Measurements from ENCODE around the gene FUT3.

Gene FUT3

DNA sequence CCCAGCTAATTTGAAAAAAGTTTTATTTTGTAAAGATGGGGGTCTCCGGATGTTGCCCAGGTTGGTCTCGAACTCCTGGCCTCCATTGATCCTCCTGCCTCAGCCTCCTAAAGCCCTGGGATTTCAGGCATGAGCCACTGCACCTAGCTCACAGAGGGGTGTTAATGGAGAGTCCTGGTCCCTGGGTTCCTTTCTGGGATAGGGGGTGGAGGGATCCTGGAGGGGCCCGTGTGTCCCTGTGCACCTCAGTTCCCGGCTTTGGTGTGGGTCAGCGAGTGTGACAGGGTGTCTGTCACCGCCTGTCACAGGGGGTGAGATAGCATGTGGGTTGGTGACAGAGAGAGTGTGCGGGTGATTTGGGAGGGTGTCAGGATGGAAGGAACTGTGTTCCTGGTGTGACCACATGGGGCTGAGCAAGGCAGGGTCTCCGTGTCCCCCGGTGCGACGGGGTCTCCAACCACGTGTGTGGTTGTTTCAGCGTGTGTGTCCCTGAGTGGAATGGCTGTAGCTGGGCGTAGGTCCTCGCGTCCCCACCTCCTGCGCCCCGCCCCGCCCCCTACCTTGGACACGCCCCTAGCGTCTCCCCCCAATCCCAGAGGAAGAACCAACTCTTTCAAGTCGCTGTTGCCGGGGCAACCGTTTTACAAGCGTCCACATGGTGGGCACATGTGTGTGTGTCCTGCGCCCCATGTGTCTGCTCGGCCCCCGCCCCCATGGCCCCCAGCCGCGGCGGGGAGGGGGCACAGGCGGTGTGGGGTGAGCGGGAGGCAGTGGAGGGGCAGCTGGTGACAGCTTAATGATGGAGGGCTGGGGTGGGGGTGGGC lies 49.2 kb downstream of the FUT3 start:
- no peak for TF ChIP-seq Cebpa-rat (IDR thresholded peaks at IDR 0.05)
- no peak overlapping the region; a peak in 1 of 22 replicates for H3K27ac ChIP-seq
- H3K9ac ChIP-seq = peak overlapping the region in 1 of 11 experiments; percentile 39; a peak in 2 of 22 replicates
- H3K9me3 ChIP-seq (replicated peaks in 1 of 11) = no peaks in the 10 kb centered on the region
- H3K4me1 ChIP-seq = peaks cover 21 to 72% (median 58%) of the 10 kb centered on the region in 10 experiments; a peak in 19 of 20 replicates
- no peaks in the 10 kb centered on the region for H3K36me3 ChIP-seq
- H3K4me2 ChIP-seq = peak overlapping the region; percentile 56 to 90 (median 84)
- H3K27me3 ChIP-seq = peaks cover 21 to 54% (median 40%) of the 10 kb centered on the region in 11 experiments
- peak overlapping the region in 1 of 10 experiments; percentile 28; a peak in 1 of 20 replicates for H3K4me3 ChIP-seq
- peaks cover 0 to 5% (median 0%) of the 10 kb centered on the region in 11 experiments; a peak in 3 of 22 replicates for H4K20me1 ChIP-seq

DNA sequence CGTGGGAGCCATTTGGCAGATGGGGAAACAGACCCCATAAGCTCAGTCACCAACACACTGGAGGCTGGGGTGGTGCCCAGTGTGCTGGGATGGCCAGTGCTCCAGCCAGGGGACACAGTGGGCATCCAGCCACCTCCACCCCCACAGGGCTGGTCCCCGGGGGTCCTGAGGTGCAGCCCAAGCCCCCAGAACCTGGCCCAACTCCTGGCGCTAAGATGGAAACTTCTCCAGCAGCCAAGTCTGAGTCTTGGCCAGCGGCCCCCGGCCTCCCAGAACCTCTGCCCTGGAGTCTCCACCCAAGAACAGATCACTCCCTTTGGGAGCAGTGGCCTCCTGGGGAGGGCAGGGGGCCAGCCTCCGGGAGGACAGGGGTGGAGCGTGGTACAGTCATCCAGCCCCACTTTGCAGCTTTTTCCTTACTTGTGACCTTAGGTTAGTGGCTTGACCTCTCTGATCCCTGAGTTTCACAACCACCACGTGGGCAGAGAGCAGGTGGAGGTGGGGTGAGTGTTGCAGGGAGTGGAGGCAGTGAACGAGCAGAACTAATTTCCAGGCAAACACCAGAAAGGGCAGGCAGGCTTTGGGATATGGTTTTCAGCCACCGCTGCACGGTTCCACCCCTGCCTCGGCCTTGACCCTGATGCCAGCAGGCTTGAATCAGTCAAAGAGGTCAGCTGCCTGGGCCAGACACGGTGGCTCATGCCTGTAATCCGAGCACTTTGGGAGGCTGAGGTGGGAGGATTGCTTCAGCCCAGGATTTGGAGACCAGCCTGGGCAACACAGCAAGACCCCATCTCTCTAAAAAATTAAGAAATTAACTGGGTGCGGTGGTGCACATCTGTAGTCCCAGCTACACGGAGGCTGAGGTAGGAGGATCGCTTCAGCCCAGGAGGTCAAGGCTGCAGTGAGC lies 50.6 kb downstream of the FUT3 start:
- Histone ChIP-seq H3K27ac (no peak overlapping the region), H3K4me1 (peaks cover 21 to 66% (median 56%) of the 10 kb centered on the region in 10 experiments; a peak in 19 of 20 replicates), H3K36me3 (no peaks in the 10 kb centered on the region), H3K27me3 (peaks cover 14 to 40% (median 31%) of the 10 kb centered on the region in 11 experiments), H3K4me3 (no peak overlapping the region), H4K20me1 (peaks cover 0 to 5% (median 0%) of the 10 kb centered on the region in 11 experiments; a peak in 3 of 22 replicates), H3K9ac (peak overlapping the region in 1 of 11 experiments; percentile 63; a peak in 1 of 22 replicates), H3K4me2 (peak overlapping the region in 5 of 11 experiments; percentile 38 to 80 (median 73); a peak in 8 of 22 replicates), H3K9me3 (replicated peaks in 1 of 11) (no peaks in the 10 kb centered on the region)
- no peak for TF ChIP-seq Cebpa-rat (IDR thresholded peaks at IDR 0.05)

DNA sequence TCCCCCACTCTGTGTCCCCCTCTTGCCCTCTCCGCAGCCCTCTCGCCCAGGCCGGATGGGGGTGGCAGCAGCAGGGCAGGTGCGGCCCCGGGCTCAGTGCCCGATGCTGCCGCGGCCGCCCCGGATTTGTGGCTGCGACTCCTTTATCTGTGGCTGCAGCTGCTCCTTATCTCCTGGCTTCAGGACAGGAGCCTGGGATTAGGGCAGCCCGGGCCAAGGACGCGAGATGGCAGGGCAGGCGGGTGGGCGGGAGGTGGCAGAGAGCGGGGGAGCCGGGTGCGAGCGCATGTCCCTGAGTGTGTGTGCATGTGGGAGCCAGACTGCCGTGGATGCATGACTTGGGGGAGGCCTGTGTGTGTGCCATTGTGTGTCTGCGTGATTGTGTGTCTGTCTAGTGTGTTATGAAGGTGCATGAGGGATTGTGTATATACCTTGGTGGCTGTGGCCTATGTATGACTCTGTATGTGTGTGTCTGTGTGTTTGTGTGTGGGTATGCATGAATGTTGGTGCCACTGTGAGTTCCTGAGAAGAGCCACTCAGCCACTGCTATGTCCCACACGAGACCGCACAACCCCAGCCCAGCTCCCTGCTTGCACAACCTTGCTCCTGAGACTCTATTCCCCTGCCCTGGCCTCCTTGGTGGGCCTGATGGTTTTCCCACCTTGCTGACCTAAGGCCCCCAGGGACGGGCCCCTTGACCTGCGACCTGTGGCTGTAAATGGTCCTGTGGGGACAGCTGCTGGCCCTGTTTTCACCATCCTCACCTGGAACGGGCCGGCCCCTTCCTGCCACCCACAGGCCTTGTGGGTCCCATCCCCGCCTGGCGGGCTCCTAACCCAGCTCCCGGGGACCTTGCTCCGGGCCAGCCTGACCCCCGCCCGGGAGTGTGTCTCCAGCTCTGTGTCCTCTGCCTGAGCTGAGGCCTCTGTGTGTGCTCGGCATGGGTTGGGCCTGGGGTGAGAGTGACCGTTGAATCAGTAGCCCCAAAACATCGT lies 51.7 kb downstream of the FUT3 start:
- Histone ChIP-seq H3K27me3 (peaks cover 5 to 29% (median 21%) of the 10 kb centered on the region in 11 experiments), H3K4me3 (no peak overlapping the region), H3K27ac (peak overlapping the region in 1 of 11 experiments; percentile 15; a peak in 1 of 22 replicates), H3K9me3 (replicated peaks in 1 of 11) (no peaks in the 10 kb centered on the region), H3K4me1 (peaks cover 20 to 63% (median 52%) of the 10 kb centered on the region in 10 experiments; a peak in 19 of 20 replicates), H3K36me3 (no peaks in the 10 kb centered on the region), H4K20me1 (peaks cover 0 to 5% (median 0%) of the 10 kb centered on the region in 11 experiments; a peak in 3 of 22 replicates), H3K9ac (peak overlapping the region in 7 of 11 experiments; percentile 6 to 63 (median 43); a peak in 6 of 22 replicates), H3K4me2 (peak overlapping the region; percentile 38 to 80 (median 72))
- TF ChIP-seq Cebpa-rat (IDR thresholded peaks at IDR 0.05) = no peak

DNA sequence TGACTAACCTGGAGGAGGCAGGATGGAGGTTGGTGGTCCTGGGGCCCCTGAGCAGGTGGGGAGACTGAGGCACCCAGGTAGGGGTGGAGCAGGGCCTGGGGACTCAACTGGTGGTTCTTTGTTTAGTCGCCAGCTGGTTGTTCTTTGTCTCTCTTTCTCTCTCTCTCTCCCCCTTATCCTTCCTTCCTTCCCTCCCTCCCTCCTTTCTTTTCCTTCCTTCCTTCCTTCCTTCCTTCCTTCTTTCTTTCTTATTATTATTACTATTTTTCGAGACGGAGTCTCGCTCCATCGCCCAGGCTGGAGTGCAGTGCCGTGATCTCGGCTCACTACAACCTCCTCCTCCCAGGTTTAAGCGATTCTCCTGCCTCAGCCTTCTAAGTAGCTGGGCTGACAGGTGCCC lies 53.0 kb downstream of the FUT3 start:
- Histone ChIP-seq H3K4me1 (peaks cover 12 to 52% (median 44%) of the 10 kb centered on the region in 10 experiments; a peak in 19 of 20 replicates), H3K4me3 (no peak overlapping the region), H3K36me3 (no peaks in the 10 kb centered on the region), H3K27ac (no peak overlapping the region), H3K9ac (peak overlapping the region in 2 of 11 experiments; percentile 11 to 38; a peak in 1 of 22 replicates), H3K4me2 (peak overlapping the region in 9 of 11 experiments; percentile 38 to 80 (median 73); a peak in 18 of 22 replicates), H4K20me1 (no peaks in the 10 kb centered on the region), H3K9me3 (replicated peaks in 1 of 11) (no peaks in the 10 kb centered on the region), H3K27me3 (peaks cover 0 to 19% (median 13%) of the 10 kb centered on the region in 11 experiments; a peak in 13 of 22 replicates)
- no peak for TF ChIP-seq Cebpa-rat (IDR thresholded peaks at IDR 0.05)

DNA sequence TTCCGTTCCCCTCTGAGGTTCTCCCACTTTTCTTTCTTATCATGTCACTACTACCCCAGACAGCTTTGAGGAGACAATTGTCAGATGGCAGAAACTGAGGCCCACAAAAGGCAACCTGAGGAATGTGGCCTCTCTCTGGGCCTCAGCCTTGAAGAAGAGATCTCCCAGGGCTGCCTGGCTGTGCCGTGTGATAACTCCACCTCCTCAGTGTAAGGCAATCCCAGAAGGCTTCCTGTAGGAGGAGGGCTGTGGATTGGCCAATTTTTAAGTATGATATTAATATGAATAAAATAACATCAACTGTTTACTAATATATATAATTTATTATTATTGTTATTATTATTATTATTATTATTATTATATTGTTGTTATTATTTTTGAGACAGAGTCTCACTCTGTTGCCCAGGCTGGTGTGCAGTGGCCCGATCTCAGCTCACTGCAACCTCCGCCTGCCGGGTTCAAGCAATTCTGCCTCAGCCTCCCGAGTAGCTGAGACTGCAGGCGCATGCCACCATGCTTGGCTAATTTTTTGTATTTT lies 55.8 kb downstream of the FUT3 start:
- no peak for TF ChIP-seq Cebpa-rat (IDR thresholded peaks at IDR 0.05)
- H4K20me1 ChIP-seq = peaks cover 0 to under 1% (median 0%) of the 10 kb centered on the region in 11 experiments; a peak in 3 of 22 replicates
- peaks cover 4 to 34% (median 28%) of the 10 kb centered on the region in 10 experiments; a peak in 18 of 20 replicates for H3K4me1 ChIP-seq
- no peaks in the 10 kb centered on the region for H3K36me3 ChIP-seq
- no peak overlapping the region for H3K4me2 ChIP-seq
- no peak overlapping the region for H3K9ac ChIP-seq
- H3K27me3 ChIP-seq = peaks cover 0 to 19% (median 13%) of the 10 kb centered on the region in 11 experiments; a peak in 13 of 22 replicates
- no peak overlapping the region for H3K27ac ChIP-seq
- H3K4me3 ChIP-seq = no peak overlapping the region
- H3K9me3 ChIP-seq (replicated peaks in 1 of 11) = no peaks in the 10 kb centered on the region

DNA sequence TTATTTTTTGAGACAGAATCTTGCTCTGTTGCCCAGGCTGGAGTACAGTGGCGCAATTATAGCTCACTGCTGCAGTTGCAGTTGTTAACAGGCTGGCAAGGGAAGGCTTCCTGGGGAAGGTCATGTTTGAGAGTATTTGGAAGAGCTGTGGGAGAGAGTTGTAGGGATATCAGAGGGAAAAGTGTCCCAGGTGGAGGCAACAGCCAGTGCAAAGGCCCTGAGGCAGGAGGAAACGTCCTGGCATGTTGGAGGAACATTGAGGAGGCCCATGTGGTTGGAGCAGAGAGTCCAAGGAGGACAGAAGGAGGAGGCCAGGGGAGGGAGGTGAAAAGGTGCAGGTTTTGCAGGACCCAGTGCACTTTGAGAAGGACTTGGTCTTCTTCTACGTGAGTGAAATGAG lies 58.1 kb downstream of the FUT3 start:
- H3K36me3 ChIP-seq = peaks cover 19 to 22% (median 21%) of the 10 kb centered on the region in 11 experiments
- no peak overlapping the region for H3K9ac ChIP-seq
- no peaks in the 10 kb centered on the region; a peak in 1 of 22 replicates for H3K27me3 ChIP-seq
- no peak overlapping the region for H3K4me2 ChIP-seq
- peaks cover 5 to 23% (median 22%) of the 10 kb centered on the region in 11 experiments; a peak in 19 of 22 replicates for H4K20me1 ChIP-seq
- TF ChIP-seq Cebpa-rat (IDR thresholded peaks at IDR 0.05) = no peak
- H3K4me1 ChIP-seq = peaks cover 7 to 24% (median 13%) of the 10 kb centered on the region in 10 experiments
- H3K4me3 ChIP-seq = no peak overlapping the region
- no peaks in the 10 kb centered on the region for H3K9me3 ChIP-seq (replicated peaks in 1 of 11)
- no peak overlapping the region for H3K27ac ChIP-seq
